ENCODE data around the gene ZBTB40.

GRCh38 chr1:22457836-22458235, 6.2 kb downstream of the ZBTB40 start:
- TF ChIP-seq JUNB (IDR thresholded peaks at IDR 0.05) (no peak), NRF1 (conservative IDR thresholded peaks at IDR 0.05; ENCODE audit: low read depth, low read length) (no peak), CTCF (IDR thresholded peaks at IDR 0.05 in 2 of 3, conservative IDR thresholded peaks at IDR 0.05 in 1 of 3; ENCODE audit: control insufficient read depth in 2 of 3, extremely low read depth in 1 of 3, insufficient read depth in 1 of 3, low read depth in 3 of 3, low read length in 3 of 3) (no peak), POLR2A (IDR thresholded peaks at IDR 0.05; ENCODE audit: low read depth, low read length) (no peak), CBX5 (IDR thresholded peaks at IDR 0.05; ENCODE audit: low read depth) (no peak), SMC3 (IDR thresholded peaks at IDR 0.05; ENCODE audit: borderline replicate concordance, low read length) (no peak), IRF3 (IDR thresholded peaks at IDR 0.05) (no peak), ASH2L (IDR thresholded peaks at IDR 0.05; ENCODE audit: borderline replicate concordance, low read depth) (no peak), TARDBP (IDR thresholded peaks at IDR 0.05; ENCODE audit: borderline replicate concordance) (no peak), ETV6 (conservative IDR thresholded peaks at IDR 0.05 in 1 of 2, IDR thresholded peaks at IDR 0.05 in 1 of 2; ENCODE audit: borderline replicate concordance in 1 of 2, low read depth in 1 of 2) (no peak), ZNF217 (IDR thresholded peaks at IDR 0.05) (no peak)

All from GM12878 (cell line).